Right atrium auricular region (tissue), 2 donors: ENCODE data around the gene COASY. TPM values are rescaled to one million over a fixed set of nuclear protein-coding genes. Genes with fewer than 3 reads are reported as not detected.
"Not testable (repeated sequence)": the region's sequence is repeated elsewhere in the genome, so short reads cannot be mapped to it uniquely, and the experiment has no call there.

Experiments
- DNase-seq: peaks from one replicate; pipeline ENCODE4 v3.0.0-alpha.2; 2019; ENCODE audit warnings: low spot score
- H3K27ac ChIP-seq, 2 donors: fragments of 200-600 bp; sonication (generic); 1 replicate in 1 of 2; 2 replicates in 1 of 2; pipeline ENCODE4 v1.5.1; 2016 to 2019
- H3K27me3 ChIP-seq, 2 donors: fragments of 200-600 bp; sonication (generic); one replicate each; pipeline versions ENCODE4 v1.5.1 to v1.6.0; 2017 to 2019
- H3K36me3 ChIP-seq: fragments of 200-600 bp; sonication (generic); one replicate; pipeline ENCODE4 v1.5.1; 2016
- H3K4me1 ChIP-seq, 2 donors: fragments of 200-600 bp; sonication (generic); one replicate each; pipeline versions ENCODE4 v1.5.1 to v1.6.0; 2017 to 2019
- H3K4me3 ChIP-seq, 2 donors: fragments of 200-600 bp; sonication (generic); 1 replicate in 1 of 2; 2 replicates in 1 of 2; pipeline ENCODE4 v1.5.1; 2017 to 2019; ENCODE audit warnings: mild to moderate bottlenecking in 1 of 2, moderate library complexity in 1 of 2
- H3K9me3 ChIP-seq, 2 donors: fragments of 200-600 bp; sonication (generic); one replicate each; pipeline ENCODE4 v1.5.1; 2019
- CTCF ChIP-seq, 2 donors: fragments of 200-600 bp; sonication (generic); IDR thresholded peaks; one replicate each; pipeline ENCODE4 v1.5.1; 2019; ENCODE audit warnings: antibody characterized with exemption in 2 of 2
- total RNA-seq, 2 donors: library from RNA; depleted of rRNA; stranded (reverse); fragments of >200 nt; gene quantifications; one replicate each; pipeline ENCODE4 v1.1.0, GENCODE V29; 2016

Gene COASY
- total RNA-seq, 2 donors from 2014 or later: 18.1 to 19.0 TPM

GRCh38 chr17:42607769-42608168 lies 45.8 kb downstream of the COASY start:
- Histone ChIP-seq H3K27me3 (no peaks in the 10 kb centered on the region), H3K9me3 (no peaks in the 10 kb centered on the region), H3K4me1 (peaks cover 0 to 48% of the 10 kb centered on the region in 2 donors), H3K27ac (no peak overlapping the region), H3K4me3 (peak overlapping the region in 1 of 2 donors; percentile 91), H3K36me3 (peaks cover 10% of the 10 kb centered on the region)
- no peak for TF ChIP-seq CTCF (IDR thresholded peaks at IDR 0.05)
- no peak for DNase-seq

GRCh38 chr17:42608305-42609181 lies 46.6 kb downstream of the COASY start:
- Histone ChIP-seq H3K4me3 (peak overlapping the region; percentile 88 to 91), H3K27me3 (no peaks in the 10 kb centered on the region), H3K9me3 (no peaks in the 10 kb centered on the region), H3K4me1 (peaks cover 0 to 48% of the 10 kb centered on the region in 2 donors), H3K36me3 (peaks cover 18% of the 10 kb centered on the region), H3K27ac (peak overlapping the region; percentile 89 to 94)
- no peak for TF ChIP-seq CTCF (IDR thresholded peaks at IDR 0.05)
- DNase-seq: no peak

- Histone ChIP-seq H3K36me3 (peaks cover 24% of the 10 kb centered on the region), H3K27ac (peak within 1 kb of the TSS; percentile 89 to 94), H3K4me3 (peak within 1 kb of the TSS; percentile 88 to 91), H3K27me3 (no peaks in the 10 kb centered on the region), H3K9me3 (no peaks in the 10 kb centered on the region), H3K4me1 (peaks cover 0 to 46% of the 10 kb centered on the region in 2 donors)
- TF ChIP-seq CTCF (IDR thresholded peaks at IDR 0.05): peak in 1 of 2 donors; percentile 50
- DNase-seq: peak; percentile 98
Measured at GRCh38 chr17:42609182-42609813, 47.4 kb downstream of the COASY start, which contains the start of the genes RETREG3 and TUBG1. TSS of gene RETREG3 (minus strand) at chr17:42609374. CDS start at chr17:42609324, 50 bp downstream. TSS of gene TUBG1 (plus strand) at chr17:42609683. CDS start at chr17:42609738, 55 bp downstream.

GRCh38 chr17:42609814-42610801 lies 48.2 kb downstream of the COASY start:
- Histone ChIP-seq H3K27ac (peak overlapping the region; percentile 85 to 89), H3K4me1 (peaks cover 0 to 40% of the 10 kb centered on the region in 2 donors), H3K36me3 (peaks cover 32% of the 10 kb centered on the region), H3K4me3 (peak overlapping the region; percentile 45 to 91)
- H3K27me3 ChIP-seq, H3K9me3 ChIP-seq, DNase-seq: not testable (repeated sequence)

- H3K4me3 ChIP-seq: no peak overlapping the region
- H3K4me1 ChIP-seq: peaks cover 0 to 24% of the 10 kb centered on the region in 2 donors
- H3K27ac ChIP-seq: no peak overlapping the region
- H3K9me3 ChIP-seq: no peaks in the 10 kb centered on the region
- H3K27me3 ChIP-seq: no peaks in the 10 kb centered on the region
- TF ChIP-seq CTCF (IDR thresholded peaks at IDR 0.05): no peak
- peaks cover 39% of the 10 kb centered on the region for H3K36me3 ChIP-seq
- DNase-seq: no peak
Measured at GRCh38 chr17:42612013-42612412, 50.1 kb downstream of the COASY start.
